K562 (cell line): ENCODE data around the gene SLC29A2. TPM values are rescaled to one million over a fixed set of nuclear protein-coding genes. Genes with fewer than 3 reads are reported as not detected.
A peak's percentile ranks its signal among the peaks of the same experiment; 100 is the strongest.

Source experiments
- FOS ChIP-seq: IDR thresholded peaks from 3 replicates; pipeline ENCODE4 v1.6.1; 2011; ENCODE audit not compliant: insufficient read length; ENCODE audit errors: extremely low read depth
- FOXM1 ChIP-seq, 2 experiments: fragments of 450-650 bp in 1 of 2; sonication (generic) in 1 of 2; formaldehyde crosslinking in 1 of 2; IDR thresholded peaks; 2 replicates each; pipeline versions ENCODE4 v1.6.1 to v1.9.0; 2017 to 2022; ENCODE audit warnings: low read depth in 2 of 2, mild to moderate bottlenecking in 2 of 2, missing genetic modification reagents in 1 of 2, moderate library complexity in 1 of 2
- GATAD2A ChIP-seq: fragments of 450-650 bp; IDR thresholded peaks from 2 replicates; pipeline ENCODE4 v1.6.1; 2017
- GTF3C2 ChIP-seq: IDR thresholded peaks from 3 replicates; pipeline ENCODE4 v1.6.1; 2011; ENCODE audit warnings: borderline replicate concordance, mild to moderate bottlenecking, moderate library complexity; ENCODE audit not compliant: insufficient read length; ENCODE audit errors: extremely low read depth
- NONO ChIP-seq, 2 experiments: fragments of 200-400 bp in 1 of 2; fragments of 450-650 bp in 1 of 2; formaldehyde crosslinking in 1 of 2; IDR thresholded peaks; 2 replicates each; pipeline ENCODE4 v1.6.1; 2017; ENCODE audit warnings: low read depth in 2 of 2, mild to moderate bottlenecking in 2 of 2, moderate library complexity in 2 of 2, low read length in 1 of 2
- PATZ1 ChIP-seq: fragments of 250-450 bp; sonication (Bioruptor Pico); IDR thresholded peaks from 2 replicates; pipeline ENCODE4 v1.5.0; 2020; ENCODE audit warnings: mild to moderate bottlenecking, borderline replicate concordance
- PHF20 ChIP-seq: fragments of 450-650 bp; IDR thresholded peaks from 2 replicates; pipeline ENCODE4 v1.6.1; 2018; ENCODE audit not compliant: partially characterized antibody
- POLR2A ChIP-seq: fragments of 450-650 bp; conservative IDR thresholded peaks from 2 replicates; pipeline ENCODE4 v1.6.1; 2016
- ZBTB40 ChIP-seq, 2 experiments: fragments of 450-650 bp in 1 of 2; sonication (generic) in 1 of 2; formaldehyde crosslinking in 1 of 2; IDR thresholded peaks; 2 replicates each; pipeline versions ENCODE4 v1.7.1 to v1.9.0; 2016 to 2022; ENCODE audit warnings: inconsistent platforms in 1 of 2, mild to moderate bottlenecking in 1 of 2, missing genetic modification reagents in 1 of 2
- polyA plus RNA-seq, 8 experiments: library from polyadenylated mRNA; depleted of rRNA in 4 of 8; stranded (reverse) in 5 of 8; unstranded in 3 of 8; fragments of >200 nt; fragmentation: Nextera tagmentation in 2 of 8; fragmentation: Illumina TruSeq in 1 of 8; extraction: Ambion mirVana in 2 of 8; extraction: Trizol in 1 of 8; gene quantifications; 2 replicates each; pipeline versions ENCODE4 v1.2.1 to v1.2.3, GENCODE V29; 2011 to 2014; ENCODE audit warnings: inconsistent platforms in 1 of 8, missing spikeins in 1 of 8
- total RNA-seq, 7 experiments: library from RNA; depleted of rRNA in 6 of 7; stranded (reverse); fragments of >200 nt in 6 of 7; fragmentation: Illumina TruSeq in 2 of 7; extraction: Trizol in 2 of 7; gene quantifications; 2 replicates each; pipeline versions ENCODE4 v1.2.1 to v1.2.3, GENCODE V29; 2011 to 2021; ENCODE audit warnings: low replicate concordance in 1 of 7
- TF ChIP-seq, protein P1 (sequence below): fragments of 450-650 bp; IDR thresholded peaks from 2 replicates; pipeline ENCODE4 v1.6.1; 2017; ENCODE audit warnings: mild to moderate bottlenecking, moderate library complexity

The SLC29A2 gene
- total and polyA plus RNA-seq, 9 of the 15 experiments (the other 6 are each of a cell fraction or from before 2014, with no cell fraction given) = 2.4 to 48.6 (median 14.2) TPM

DNA sequence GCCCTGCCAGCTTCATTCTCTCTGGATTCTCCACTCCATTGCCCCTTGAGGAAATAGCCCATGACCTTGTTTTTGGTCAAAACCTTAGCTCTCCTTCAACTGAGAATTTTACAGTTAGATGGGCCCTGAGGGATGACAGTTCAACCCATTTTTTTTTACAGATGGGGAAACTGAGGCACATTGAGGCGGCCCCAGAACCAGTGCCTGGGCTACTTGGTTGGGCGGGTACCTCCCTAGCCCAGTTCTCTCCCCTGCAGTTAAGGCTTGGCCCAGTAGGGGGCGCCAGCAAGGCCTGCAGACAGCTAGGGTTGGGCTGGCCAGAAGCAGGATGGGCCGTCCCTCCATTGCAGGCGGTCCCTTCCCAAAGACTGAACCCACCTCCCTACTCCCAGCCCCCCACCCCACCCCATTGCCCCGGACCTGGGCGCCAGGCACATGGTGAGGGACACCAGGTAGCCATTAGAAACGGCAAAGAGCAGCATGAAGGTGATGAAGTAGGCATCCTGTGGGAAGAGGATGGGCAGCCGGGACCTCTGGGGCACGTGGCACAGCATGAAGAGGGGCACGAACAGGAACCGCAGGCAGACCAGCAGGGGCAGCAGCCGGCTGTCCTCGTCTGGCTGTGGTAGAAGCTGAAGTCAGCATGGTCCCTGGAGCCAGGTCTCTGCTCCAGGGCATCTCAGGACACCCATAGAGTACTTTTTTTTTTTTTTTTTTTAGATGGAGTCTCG, 7.6 kb downstream of the SLC29A2 start (continued):
- TF ChIP-seq GTF3C2 (no peak), FOXM1 (IDR thresholded peaks at IDR 0.05; ENCODE audit: low read depth) (no peak), FOXM1 (CRISPR knock-in tag; IDR thresholded peaks at IDR 0.05; ENCODE audit: low read depth) (no peak), PHF20 (no peak), GATAD2A (no peak), NONO (IDR thresholded peaks at IDR 0.05; ENCODE audit: low read depth in 2 of 2, low read length in 1 of 2) (no peak), POLR2A (peak; percentile 47; the same call in 1 of the 2 replicates), FOS (no peak), ZBTB40 (IDR thresholded peaks at IDR 0.05) (no peak), ZBTB40 (CRISPR knock-in tag; IDR thresholded peaks at IDR 0.05) (no peak), PATZ1 (CRISPR knock-in tag) (no peak)
- TF ChIP-seq, protein P1, sequence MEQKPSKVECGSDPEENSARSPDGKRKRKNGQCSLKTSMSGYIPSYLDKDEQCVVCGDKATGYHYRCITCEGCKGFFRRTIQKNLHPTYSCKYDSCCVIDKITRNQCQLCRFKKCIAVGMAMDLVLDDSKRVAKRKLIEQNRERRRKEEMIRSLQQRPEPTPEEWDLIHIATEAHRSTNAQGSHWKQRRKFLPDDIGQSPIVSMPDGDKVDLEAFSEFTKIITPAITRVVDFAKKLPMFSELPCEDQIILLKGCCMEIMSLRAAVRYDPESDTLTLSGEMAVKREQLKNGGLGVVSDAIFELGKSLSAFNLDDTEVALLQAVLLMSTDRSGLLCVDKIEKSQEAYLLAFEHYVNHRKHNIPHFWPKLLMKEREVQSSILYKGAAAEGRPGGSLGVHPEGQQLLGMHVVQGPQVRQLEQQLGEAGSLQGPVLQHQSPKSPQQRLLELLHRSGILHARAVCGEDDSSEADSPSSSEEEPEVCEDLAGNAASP = no peak
